K562 (cell line): ENCODE data around the gene ELP1. TPM values are rescaled to one million over a fixed set of nuclear protein-coding genes. Genes with fewer than 3 reads are reported as not detected.

Experiments
- ATAC-seq: fragments of 200-7000 bp; cut with Tn5 transposase; 3 replicates; pipeline ENCODE4 v1.9.1; 2020; ENCODE audit warnings: moderate library complexity
- BruUV-seq: library from RNA; stranded (reverse); fragments of 400-500 nt; replicated peaks from 2 replicates; lab custom pipeline; 2021; lab: Mats Ljungman, UMichigan
- CTCF ChIA-PET: fragments of 300-600 bp; formaldehyde crosslinking; extraction: SDS; loops from one replicate; lab custom pipeline; 2021; ENCODE audit warnings: low intra/inter-chr PET ratio; lab: Yijun Ruan, JAX
- POLR2A ChIA-PET: fragments of 300-600, 350-650 bp; sonication (Branson Sonifier 250); formaldehyde crosslinking; extraction: SDS; loops from one replicate; lab custom pipeline; 2021; ENCODE audit warnings: antibody characterized with exemption, inconsistent platforms; lab: Yijun Ruan, JAX
- DNase-seq, 4 experiments: peaks; one replicate each; pipeline versions ENCODE4 v3.0.0 to v3.0.0-alpha.2; 2011 to 2018; ENCODE audit warnings: low spot score in 3 of 4, mixed read lengths in 3 of 4; ENCODE audit errors: extremely low read depth in 1 of 4
- FAIRE-seq: peaks from 2 replicates; lab custom pipeline; 2011; peaks lifted over from hg19 to GRCh38; lab: Jason Lieb, UNC
- H2AFZ ChIP-seq: 2 replicates; pipeline ENCODE4 v1.6.0; 2011; ENCODE audit warnings: low read depth, low read length, control low read depth, inconsistent platforms
- H3K27ac ChIP-seq: fragments of 200-600 bp; 3 replicates; pipeline ENCODE4 v1.8.0; 2011; ENCODE audit warnings: low read depth, mild to moderate bottlenecking, control low read depth, inconsistent platforms, low read length, moderate library complexity, mixed read lengths; ENCODE audit errors: extremely low read depth
- H3K27me3 ChIP-seq, 2 experiments: fragments of 300-600 bp in 1 of 2; 2 replicates in 1 of 2; 3 replicates in 1 of 2; pipeline versions ENCODE4 v1.6.0 to v1.8.0; 2011; ENCODE audit warnings: inconsistent platforms in 2 of 2, low read length in 2 of 2, mild to moderate bottlenecking in 1 of 2, mixed read lengths in 1 of 2, moderate library complexity in 1 of 2; ENCODE audit not compliant: control insufficient read depth in 2 of 2, insufficient read depth in 2 of 2
- H3K36me3 ChIP-seq: fragments of 300-600 bp; 3 replicates; pipeline ENCODE4 v1.8.0; 2011; ENCODE audit warnings: mild to moderate bottlenecking, low read length, inconsistent platforms; ENCODE audit not compliant: control insufficient read depth, insufficient read depth
- H3K4me1 ChIP-seq, 2 experiments: fragments of 200-600 bp in 1 of 2; replicated peaks in 1 of 2; 2 replicates in 1 of 2; 3 replicates in 1 of 2; pipeline versions ENCODE4 v1.5.1 to v1.8.0; 2011; ENCODE audit warnings: inconsistent platforms in 2 of 2, low read length in 2 of 2, mild to moderate bottlenecking in 1 of 2, mixed read lengths in 1 of 2, moderate library complexity in 1 of 2; ENCODE audit not compliant: control insufficient read depth in 2 of 2, insufficient read depth in 2 of 2
- H3K4me2 ChIP-seq: 2 replicates; pipeline ENCODE4 v1.6.1; 2011; ENCODE audit warnings: low read length, control low read depth, inconsistent platforms, mixed read lengths; ENCODE audit not compliant: insufficient read depth
- H3K4me3 ChIP-seq: fragments of 200-600 bp; sonication (generic), shearing (Covaris generic); 2 replicates; pipeline ENCODE4 v1.5.1; 2016; ENCODE audit warnings: control low read depth, inconsistent platforms
- H3K79me2 ChIP-seq: fragments of 200-600 bp; 3 replicates; pipeline ENCODE4 v1.8.0; 2011; ENCODE audit warnings: low read length, inconsistent platforms; ENCODE audit not compliant: control insufficient read depth, insufficient read depth
- H3K9ac ChIP-seq, 2 experiments: 2 replicates each; pipeline versions ENCODE4 v1.6.0 to v1.6.1; 2011; ENCODE audit warnings: low read depth in 2 of 2, low read length in 2 of 2, control low read depth in 1 of 2, inconsistent platforms in 1 of 2, mild to moderate bottlenecking in 1 of 2, mixed read lengths in 1 of 2; ENCODE audit not compliant: insufficient read depth in 1 of 2
- H3K9me1 ChIP-seq: one replicate; pipeline ENCODE4 v1.6.0; 2011; ENCODE audit warnings: inconsistent platforms, mild to moderate bottlenecking, low read length, moderate library complexity; ENCODE audit not compliant: control insufficient read depth, insufficient read depth
- H3K9me3 ChIP-seq: replicated peaks from 2 replicates; pipeline ENCODE4 v1.5.1; 2011; ENCODE audit warnings: low read depth, low read length, inconsistent platforms; ENCODE audit not compliant: control insufficient read depth, insufficient read depth
- H4K20me1 ChIP-seq: replicated peaks from 2 replicates; pipeline ENCODE4 v1.6.1; 2011; ENCODE audit warnings: low read length, inconsistent platforms, mixed read lengths; ENCODE audit not compliant: control insufficient read depth, insufficient read depth
- KLF10 ChIP-seq: fragments of 250-450 bp; sonication (Bioruptor Pico); IDR thresholded peaks from 2 replicates; pipeline ENCODE4 v1.6.1; 2021; ENCODE audit warnings: matching md5 sums
- MAZ ChIP-seq, 2 experiments: fragments of 450-650 bp in 1 of 2; sonication (generic) in 1 of 2; formaldehyde crosslinking; IDR thresholded peaks in 1 of 2; conservative IDR thresholded peaks in 1 of 2; 2 replicates each; pipeline versions ENCODE4 v1.4.0 to v1.5.0; 2020; ENCODE audit warnings: mild to moderate bottlenecking in 1 of 2, missing genetic modification reagents in 1 of 2
- ZNF121 ChIP-seq: sonication (generic); formaldehyde crosslinking; conservative IDR thresholded peaks from 2 replicates; pipeline ENCODE4 v1.8.0; 2022; ENCODE audit warnings: missing genetic modification reagents
- ZNF395 ChIP-seq: fragments of 200-800 bp; sonication (Bioruptor generic); IDR thresholded peaks from 2 replicates; pipeline ENCODE4 v1.6.1; 2017; ENCODE audit warnings: missing genetic modification characterization, missing compliant biosample characterization
- ZNF398 ChIP-seq: fragments of 250-450 bp; sonication (Bioruptor Pico); IDR thresholded peaks from 2 replicates; pipeline ENCODE4 v1.8.0; 2021; ENCODE audit warnings: moderate library complexity, mild to moderate bottlenecking, inconsistent platforms
- ZNF644 ChIP-seq: fragments of 200-800 bp; sonication (Bioruptor generic); IDR thresholded peaks from 2 replicates; pipeline ENCODE4 v1.6.1; 2016; ENCODE audit warnings: low read depth, missing genetic modification characterization, missing compliant biosample characterization
- ZNF707 ChIP-seq: fragments of 250-450 bp; sonication (Bioruptor Pico); conservative IDR thresholded peaks from 2 replicates; pipeline ENCODE4 v1.8.0; 2022; ENCODE audit warnings: inconsistent platforms, mild to moderate bottlenecking, moderate library complexity
- WGBS: fragments of 100-300 bp; shearing (Covaris generic); methylation state at CpG from one replicate; pipeline ENCODE4 v1.1.6; 2016; ENCODE audit warnings: low coverage, mixed read lengths; ENCODE audit not compliant: insufficient coverage; ENCODE audit errors: missing lambda C conversion rate; 5-methylcytosine and 5-hydroxymethylcytosine counted together
- in situ Hi-C: fragments of 300-500 bp; cut with MboI; formaldehyde crosslinking; loops from 4 replicates; pipeline ENCODE4 v1.15.0; 2018; ENCODE audit warnings: inconsistent platforms, mixed read lengths
- intact Hi-C: fragments of 100-400 bp; cut with micrococcal nuclease; formaldehyde crosslinking; loops from 2 replicates; pipeline ENCODE4 v1.14.2; 2022
- polyA plus RNA-seq, 8 experiments: library from polyadenylated mRNA; depleted of rRNA in 4 of 8; stranded (reverse) in 5 of 8; unstranded in 3 of 8; fragments of >200 nt; fragmentation: Nextera tagmentation in 2 of 8; fragmentation: Illumina TruSeq in 1 of 8; extraction: Ambion mirVana in 2 of 8; extraction: Trizol in 1 of 8; gene quantifications; 2 replicates each; pipeline versions ENCODE4 v1.2.1 to v1.2.3, GENCODE V29; 2011 to 2014; ENCODE audit warnings: inconsistent platforms in 1 of 8, missing spikeins in 1 of 8
- total RNA-seq, 7 experiments: library from RNA; depleted of rRNA in 6 of 7; stranded (reverse); fragments of >200 nt in 6 of 7; fragmentation: Illumina TruSeq in 2 of 7; extraction: Trizol in 2 of 7; gene quantifications; 2 replicates each; pipeline versions ENCODE4 v1.2.1 to v1.2.3, GENCODE V29; 2011 to 2021; ENCODE audit warnings: low replicate concordance in 1 of 7
- TF ChIP-seq, protein P1 (sequence below): fragments of 450-650 bp; conservative IDR thresholded peaks from 2 replicates; pipeline ENCODE4 v1.6.1; 2016; ENCODE audit warnings: missing genetic modification characterization, low read depth, mild to moderate bottlenecking, missing compliant biosample characterization, moderate library complexity

ELP1 gene
- total and polyA plus RNA-seq, 9 of the 15 experiments (the other 6 are each of a cell fraction or from before 2014, with no cell fraction given): 17.0 to 48.6 (median 39.7) TPM

GRCh38 chr9:108882052-108882888, 51.7 kb downstream of the ELP1 start:
- Histone ChIP-seq H3K27ac (no peak overlapping the region), H3K9me1 (no peaks in the 10 kb centered on the region), H3K9ac (no peak overlapping the region), H4K20me1 (no peaks in the 10 kb centered on the region), H2AFZ (no peak overlapping the region), H3K79me2 (no peaks in the 10 kb centered on the region), H3K4me2 (no peak overlapping the region), H3K4me1 (peaks cover 3 to 10% of the 10 kb centered on the region in 2 experiments; a peak in 1 of 5 replicates), H3K27me3 (no peaks in the 10 kb centered on the region), H3K4me3 (no peak overlapping the region), H3K9me3 (no peaks in the 10 kb centered on the region), H3K36me3 (peaks cover 69% of the 10 kb centered on the region)
- ChIA-PET CTCF (no interaction called here), POLR2A (no interaction called here)
- BruUV-seq: no TSS peak
- TF ChIP-seq, protein P1, sequence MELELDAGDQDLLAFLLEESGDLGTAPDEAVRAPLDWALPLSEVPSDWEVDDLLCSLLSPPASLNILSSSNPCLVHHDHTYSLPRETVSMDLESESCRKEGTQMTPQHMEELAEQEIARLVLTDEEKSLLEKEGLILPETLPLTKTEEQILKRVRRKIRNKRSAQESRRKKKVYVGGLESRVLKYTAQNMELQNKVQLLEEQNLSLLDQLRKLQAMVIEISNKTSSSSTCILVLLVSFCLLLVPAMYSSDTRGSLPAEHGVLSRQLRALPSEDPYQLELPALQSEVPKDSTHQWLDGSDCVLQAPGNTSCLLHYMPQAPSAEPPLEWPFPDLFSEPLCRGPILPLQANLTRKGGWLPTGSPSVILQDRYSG (tag): no peak
- TF ChIP-seq ZNF395 (CRISPR knock-in tag) (no peak), KLF10 (CRISPR knock-in tag) (no peak), ZNF121 (peak; percentile 68), MAZ (CRISPR knock-in tag; conservative IDR thresholded peaks at IDR 0.05 in 1 of 2, IDR thresholded peaks at IDR 0.05 in 1 of 2) (no peak), ZNF644 (tag) (no peak), ZNF707 (CRISPR knock-in tag) (no peak), ZNF398 (CRISPR knock-in tag) (no peak)
- ATAC-seq (no peak), DNase-seq (no peak), FAIRE-seq (no peak)
- intact Hi-C loops (loop anchor here (10.0 kb wide), 2 partner anchors 303 to 443 kb away; partner anchors contain the start of gene EPB41L4B), in situ Hi-C loops (no loop called here)
- WGBS: 95% methylated on average over 5 of the region's 6 CpGs
